Germinal center (tissue), 1 donor: ENCODE measurements around the gene KRT222.
A peak's percentile ranks its signal among the peaks of the same experiment; 100 is the strongest.

Experiments
- DNase-seq: peaks from one replicate; pipeline ENCODE4 v3.0.0; 2012; ENCODE audit warnings: mixed read lengths, low spot score

The KRT222 gene

DNA sequence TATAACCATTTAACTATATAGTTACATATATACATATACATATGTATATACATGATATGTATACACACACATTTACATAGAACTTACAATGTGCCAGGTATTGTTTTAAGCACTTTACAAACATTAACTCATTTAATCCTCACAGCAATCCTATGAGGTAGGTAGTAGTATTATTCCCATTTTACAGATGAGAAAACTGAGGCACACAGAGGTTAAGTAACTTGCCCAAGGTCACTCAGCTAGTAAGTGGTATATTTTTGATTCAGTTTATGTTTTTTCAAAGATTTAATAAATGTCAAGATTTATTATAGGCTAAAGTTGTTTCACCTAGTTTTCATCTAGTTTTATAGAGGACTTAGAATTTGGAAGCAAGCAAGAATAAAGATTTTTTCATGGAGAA lies 6.6 kb downstream of the KRT222 start:
- no peak for DNase-seq

DNA sequence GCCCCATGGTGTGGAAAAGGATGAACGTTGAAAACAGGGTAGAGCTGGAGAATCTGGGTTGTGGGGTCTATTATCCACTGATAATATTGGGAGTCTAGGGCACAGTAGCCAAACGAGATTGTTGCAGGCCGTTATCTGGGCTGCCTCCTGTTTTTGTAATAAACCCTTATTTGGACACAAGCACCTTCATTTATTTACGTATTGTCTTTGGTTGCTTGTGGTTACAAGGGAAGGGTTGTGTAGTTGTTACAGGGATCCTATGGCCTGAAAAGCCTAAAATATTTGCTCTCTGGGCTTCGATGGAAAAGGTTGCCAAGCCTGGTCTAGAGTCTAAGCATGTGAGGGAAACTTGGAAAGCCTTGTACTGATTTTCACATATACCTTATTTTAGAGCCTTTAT lies 13.0 kb downstream of the KRT222 start:
- no peak for DNase-seq

DNA sequence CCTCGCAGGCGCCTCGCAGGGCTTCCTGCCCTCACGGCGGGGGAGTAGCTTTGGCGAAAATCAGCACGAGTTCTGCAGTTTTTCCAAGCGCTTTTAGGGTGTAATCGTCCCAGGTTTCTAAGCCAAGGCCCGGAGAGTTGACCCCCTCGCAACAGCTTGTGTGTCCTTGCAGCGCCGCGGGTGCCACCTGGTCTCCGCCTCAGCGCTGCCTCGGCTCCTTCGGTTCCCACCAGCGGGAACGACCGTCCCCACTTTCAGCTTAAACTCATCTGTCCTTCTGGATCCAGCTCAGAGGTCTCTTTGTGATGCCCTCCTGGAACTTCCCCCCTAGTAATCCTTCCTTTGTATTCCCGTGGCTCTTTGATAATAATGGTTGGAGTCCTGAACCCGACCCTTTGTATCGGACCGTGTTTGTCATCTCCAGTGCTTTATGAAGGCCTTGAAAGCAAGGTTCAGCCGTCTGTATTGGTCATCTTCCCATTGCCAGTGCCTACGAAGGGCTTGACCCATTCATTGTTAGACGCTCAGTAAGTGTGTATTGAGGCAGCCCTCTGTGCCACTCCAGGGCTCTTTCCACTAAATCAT lies 16.5 kb downstream of the KRT222 start:
- DNase-seq = no peak

DNA sequence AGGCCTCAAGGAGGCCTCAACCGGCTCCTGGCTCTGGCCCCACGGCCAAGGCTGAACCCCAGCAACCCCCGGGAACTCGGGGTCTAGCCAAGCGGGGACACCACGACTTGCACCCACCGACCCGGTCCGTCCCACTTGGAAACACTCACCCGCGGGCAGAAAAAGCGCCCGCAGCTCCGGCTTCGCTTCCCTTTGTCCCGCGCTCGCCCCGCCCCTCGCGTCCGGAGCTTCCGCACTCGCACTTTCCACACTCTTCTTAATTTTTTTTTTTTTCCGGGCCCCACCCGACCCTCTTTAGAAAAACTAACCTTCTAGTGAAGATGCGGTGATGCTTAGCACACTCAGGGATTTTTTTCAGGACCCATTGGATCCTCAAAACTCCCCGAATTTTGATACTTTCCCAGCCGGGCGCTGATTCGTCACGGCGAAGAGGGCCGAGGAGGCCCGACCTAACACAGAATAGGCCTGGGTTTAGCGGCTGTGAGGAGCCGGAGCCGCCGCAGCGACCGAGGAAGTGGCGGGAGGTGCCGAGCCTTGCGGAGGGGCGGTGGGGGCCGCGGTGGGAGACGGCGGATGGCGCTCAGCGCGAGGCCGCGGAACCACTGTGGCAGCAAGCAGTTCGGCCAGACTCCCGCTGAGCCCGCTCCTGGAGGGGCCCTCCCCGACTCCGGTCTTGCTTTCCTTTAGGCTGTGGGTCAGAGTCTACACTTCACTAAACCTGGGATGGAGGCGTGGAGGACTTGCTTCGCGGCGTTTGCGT lies 17.2 kb downstream of the KRT222 start, which contains the start of gene SMARCE1:
Gene SMARCE1, minus strand, starts transcription at position 195 of the 760 bp plus-strand sequence. CDS start 2,016 bp downstream, outside the sequence.
- peak; percentile 84 for DNase-seq

DNA sequence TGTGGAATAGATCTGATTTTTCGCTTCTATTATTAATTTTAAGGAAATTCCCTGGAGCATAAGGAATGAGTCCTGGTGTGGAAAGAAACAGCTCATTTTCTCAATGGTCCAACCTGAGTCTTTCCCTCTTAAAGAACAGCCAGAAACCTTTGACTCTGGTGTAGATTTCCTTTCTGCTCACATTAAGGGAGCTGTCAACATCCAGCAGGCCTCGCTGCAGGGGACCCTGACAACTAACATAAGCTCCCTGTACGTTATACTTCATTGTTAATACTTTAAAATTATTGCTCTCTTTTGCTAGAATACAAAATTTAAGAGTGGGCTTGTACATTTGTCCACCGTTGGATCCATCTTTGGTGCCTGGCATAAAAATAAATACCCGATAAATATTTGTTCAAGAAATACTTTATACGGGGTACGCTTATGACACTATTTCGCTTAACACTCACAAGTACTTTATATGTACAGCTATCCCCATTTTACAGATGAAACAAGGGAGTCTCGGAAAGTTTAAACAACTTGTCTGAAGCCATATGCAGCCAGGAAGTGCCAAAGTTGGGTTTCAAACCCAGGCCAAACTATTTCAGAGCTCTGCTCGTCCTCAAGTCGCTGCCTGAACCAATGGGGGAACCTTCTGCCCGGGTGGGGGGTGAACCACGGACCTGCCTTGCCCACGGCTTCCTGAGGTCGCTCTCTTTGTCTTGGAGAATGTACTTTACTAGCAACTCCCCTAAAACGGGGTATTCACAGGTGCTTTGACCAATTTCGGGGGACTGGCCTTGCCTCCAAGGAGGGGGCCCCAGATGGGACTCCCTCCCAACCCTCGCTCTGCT lies 18.0 kb downstream of the KRT222 start:
- peak; percentile 52 for DNase-seq

DNA sequence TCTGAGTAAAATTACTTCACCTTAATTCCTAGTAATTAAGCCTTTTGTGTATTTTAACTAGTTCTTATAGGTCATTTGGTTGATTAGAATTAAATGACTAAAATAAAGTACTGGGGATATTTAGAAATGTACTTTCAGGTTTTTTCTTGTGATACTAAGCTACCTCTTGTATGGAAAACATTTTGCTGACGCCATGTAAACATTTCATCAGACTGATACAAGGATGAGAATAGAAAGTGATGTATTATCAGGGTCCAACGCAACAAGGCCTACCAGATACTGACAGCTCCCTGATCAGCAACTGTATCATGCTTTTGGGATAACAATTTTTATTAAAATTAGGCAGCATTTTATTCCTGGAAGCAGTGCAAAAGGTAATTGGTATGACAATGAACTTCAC lies 19.0 kb downstream of the KRT222 start:
- no peak for DNase-seq

DNA sequence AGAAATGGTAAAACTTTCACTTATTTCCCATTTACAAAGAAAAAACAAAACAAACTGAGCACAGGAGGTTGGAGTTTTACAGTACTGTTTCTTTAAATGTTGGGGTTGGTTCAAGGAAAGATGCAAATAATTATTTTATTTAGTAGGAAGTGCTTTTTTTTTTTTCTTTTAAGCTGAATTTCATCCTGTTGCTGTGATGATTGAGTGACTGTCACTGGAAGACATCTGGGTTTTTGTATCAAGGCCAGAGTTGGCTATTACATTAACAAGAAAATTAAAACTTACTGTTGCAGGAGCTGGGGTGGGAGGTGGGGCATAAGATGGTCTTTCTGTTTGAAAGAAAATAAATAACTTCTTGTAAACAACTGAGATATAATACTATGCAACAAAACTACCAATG lies 19.7 kb downstream of the KRT222 start:
- DNase-seq = no peak

DNA sequence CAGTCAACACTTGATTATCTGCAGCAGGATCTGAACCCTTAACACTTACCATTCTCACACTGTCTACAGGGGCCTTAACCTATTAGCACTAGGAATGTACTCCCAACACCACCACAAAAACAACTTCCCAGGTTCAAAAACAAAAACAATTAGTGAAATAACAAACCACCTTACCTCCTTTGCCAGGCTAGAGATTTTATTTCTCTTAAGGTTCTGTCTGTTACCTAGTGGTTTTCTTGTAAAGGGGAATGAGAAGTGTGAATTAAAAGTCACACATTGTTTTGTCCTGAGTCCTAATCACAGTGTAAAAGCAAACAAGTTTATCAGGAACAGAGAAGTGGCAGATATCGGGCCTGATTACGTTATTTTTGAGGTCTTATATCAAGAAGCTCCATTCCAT lies 27.0 kb downstream of the KRT222 start:
- no peak for DNase-seq

DNA sequence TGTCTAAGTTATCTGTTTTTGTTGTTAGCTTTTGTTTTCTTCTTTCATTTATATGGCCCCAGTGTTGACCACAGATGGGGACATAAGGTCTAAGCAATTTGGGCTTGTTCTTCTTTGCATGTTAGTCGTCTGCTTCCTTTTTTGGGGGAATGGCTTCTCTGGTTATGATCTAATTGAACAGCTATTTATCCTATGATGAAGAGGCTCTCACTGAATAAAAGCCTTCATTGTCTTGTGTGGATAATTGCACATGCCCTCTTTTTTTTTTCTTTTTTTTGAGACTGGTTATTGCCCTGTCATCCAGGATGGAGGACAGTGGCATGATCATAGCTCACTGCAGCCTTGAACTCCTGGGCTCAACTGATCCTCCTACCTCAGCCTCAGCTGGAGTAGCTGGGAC lies 31.1 kb downstream of the KRT222 start:
- no peak for DNase-seq

DNA sequence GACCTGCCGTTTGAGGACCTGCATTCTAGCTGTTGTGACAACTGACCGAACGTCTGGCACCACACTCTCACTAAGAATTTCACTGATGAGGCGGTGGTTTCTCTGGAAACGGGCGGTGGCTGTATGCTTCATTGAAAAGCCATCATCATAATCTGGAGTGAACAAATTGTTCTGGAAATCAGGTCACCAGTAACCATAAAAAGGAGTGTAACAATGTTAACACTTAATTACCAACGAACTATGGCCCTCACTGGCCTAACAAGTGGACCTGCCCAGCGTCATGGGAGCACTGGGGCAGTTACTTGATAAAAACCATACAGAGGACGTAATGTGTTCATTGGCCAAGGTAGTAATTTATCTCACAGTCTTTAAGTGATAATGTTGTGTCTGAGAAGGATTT lies 32.8 kb downstream of the KRT222 start:
- DNase-seq = no peak

DNA sequence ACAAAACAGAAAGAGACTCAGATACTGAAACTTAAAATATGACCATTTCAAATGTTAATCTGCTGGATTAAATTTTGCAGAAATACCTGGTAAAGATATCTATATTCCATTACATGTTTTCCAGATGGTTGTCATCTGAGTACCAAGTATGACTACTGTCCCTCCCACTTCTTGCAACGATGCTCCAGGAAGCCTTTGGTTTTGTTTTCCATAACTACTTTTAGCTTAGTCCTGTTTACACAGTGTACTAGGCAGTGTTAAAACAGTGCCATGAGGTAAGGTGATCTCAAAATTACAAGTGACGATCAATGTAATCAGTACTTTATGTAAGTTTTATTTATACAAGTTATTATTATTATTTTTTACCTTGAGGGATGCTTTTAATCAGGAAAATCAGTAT lies 35.1 kb downstream of the KRT222 start:
- DNase-seq = no peak

DNA sequence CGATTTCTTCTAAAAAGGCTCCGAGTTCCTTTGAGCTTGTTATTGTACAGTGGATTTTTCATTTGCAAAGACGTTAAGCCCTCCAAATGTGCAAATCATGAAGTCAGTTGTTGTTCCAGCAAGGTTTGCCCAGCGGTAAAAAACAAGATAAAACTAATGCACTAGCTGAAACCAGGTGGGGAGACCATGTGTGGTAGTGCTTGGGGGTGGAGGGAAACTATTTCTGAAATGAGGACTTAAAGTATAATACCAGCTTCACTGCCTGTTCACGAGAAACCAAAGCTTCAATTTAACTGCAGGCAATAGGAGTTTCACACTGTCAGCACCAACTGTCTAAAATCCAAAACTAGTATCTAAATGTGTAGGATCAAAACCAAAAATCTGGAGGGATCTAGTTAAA lies 39.7 kb downstream of the KRT222 start:
- DNase-seq = no peak

DNA sequence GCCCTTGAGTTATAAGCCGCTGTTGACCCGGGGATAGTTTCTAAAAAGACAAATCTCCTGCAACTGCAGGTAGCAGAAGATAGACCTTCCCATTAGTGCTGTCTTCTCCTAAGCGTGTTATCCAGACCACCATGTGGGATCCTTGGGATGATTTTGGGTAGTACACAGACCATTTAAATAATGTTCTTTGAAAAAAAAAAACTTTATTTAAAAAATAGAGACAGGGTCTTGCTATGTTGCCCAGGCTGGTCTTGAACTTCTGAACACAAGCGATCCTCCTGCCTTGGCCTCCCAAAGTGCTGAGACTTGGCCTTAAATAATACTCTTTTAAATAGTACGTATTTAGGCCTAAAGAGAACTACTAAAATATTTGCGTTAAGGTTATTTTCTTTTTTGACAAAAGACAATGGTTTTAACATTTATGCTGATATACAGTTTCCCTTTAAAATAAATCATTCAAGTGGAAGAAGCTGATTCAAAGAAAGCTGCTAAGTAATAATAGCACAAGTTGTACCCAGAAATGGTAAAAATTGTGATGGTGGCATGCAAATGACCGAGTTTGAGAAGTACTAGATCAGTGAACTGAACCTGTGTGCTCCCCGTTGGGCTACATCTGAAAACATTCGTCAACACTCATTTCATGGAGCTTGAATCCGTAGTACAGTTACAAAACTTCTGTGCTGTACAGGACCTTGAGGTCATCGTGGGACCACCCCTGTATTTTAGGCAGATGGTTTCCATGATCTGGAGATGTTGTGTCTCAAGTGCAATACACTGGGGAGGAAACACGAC lies 41.4 kb downstream of the KRT222 start:
- peak; percentile 67 for DNase-seq

DNA sequence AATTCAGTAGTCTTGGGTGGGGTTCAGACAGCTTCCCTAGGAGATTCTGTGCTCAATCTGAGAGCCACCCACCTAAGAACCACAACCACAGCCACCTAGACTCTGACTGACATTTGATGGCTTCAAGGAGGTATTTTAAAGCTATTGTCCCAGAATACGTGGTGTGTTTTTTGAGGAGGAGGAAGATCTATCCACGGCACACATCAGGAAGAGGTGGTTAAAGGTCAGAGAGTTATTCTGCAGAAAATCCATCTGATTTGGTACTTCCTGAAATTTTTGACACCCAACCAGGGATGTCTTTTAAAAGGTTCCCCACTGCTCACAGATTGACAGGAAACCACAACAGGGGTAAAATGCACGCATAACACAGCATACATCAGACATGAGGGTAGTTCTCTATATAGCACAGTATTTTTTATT lies 42.5 kb downstream of the KRT222 start:
- no peak for DNase-seq

DNA sequence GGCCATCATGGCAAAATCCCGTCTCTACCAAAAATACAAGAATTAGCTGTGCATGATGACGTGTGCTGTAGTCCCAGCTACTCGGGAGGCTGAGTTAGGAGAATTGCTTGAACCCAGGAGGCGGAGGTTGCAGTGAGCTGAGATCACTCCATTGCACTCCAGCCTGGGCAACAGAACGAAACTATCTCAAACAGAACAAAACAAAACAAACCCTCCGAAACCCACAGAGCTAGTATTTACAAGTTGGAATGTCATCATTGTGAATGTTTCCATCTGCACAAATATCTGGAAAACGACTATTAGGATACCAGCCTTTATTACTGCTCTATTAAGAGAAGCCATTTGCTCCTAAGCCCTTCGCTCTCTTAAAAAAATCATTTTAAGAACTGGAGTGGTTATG lies 43.4 kb downstream of the KRT222 start:
- no peak for DNase-seq

DNA sequence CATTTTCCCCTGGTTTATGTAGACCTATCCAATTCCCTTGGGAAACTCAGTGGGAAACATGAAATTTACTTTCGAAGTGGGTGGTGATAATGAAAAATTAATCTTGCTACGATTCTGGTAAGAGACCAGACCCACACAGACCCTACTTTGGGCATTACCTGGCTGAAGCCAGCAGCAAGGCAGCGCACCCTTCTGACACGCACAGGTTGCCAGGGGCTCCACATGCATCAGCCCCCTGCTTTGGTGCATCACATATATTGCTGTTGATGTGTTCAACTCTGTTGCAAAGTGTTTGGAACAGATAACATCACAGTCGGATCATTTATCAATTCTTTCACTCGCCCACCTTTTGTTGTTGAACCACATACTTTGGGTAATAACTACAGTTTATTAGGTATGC lies 44.0 kb downstream of the KRT222 start:
- DNase-seq = no peak

DNA sequence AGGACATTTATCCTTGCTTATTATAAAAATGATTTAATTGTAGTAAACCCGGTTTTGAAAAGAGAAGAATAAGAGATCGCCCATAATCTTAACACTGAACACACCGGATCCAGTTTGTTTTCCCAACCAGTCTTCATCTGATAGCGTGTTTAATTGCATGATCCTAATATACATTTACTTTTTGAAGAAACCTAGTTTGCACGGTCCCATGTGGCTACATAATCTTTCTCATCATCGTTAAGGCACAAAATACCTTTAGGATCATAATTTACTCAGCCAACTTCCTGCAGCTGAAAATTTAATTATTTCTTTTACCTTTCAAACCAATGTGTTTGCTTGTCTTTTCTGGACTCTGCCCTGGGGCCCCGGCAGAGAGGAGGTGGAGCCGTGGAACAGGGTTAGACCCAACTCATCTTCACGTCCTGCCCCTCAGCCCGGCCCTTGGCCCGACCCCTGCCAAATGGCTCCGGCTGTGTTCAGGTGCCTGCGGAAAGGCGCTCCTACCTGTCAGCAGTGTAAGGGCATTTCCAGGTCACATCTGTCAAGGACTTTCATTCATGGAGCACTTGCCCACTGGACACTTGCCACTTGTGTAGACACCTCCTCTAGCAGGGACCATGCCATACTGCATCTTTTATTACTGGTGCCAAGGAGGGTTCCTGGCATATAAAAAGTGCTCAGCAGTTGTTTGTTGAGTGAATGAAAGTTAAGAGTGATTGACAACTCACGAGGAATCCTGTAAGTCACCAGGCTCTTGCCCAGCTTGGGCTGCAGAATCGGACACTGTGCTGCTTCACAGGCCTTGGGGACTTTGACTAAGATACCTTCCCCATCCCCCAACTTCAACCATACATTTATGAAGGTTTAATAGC lies 46.0 kb downstream of the KRT222 start:
- DNase-seq = no peak

DNA sequence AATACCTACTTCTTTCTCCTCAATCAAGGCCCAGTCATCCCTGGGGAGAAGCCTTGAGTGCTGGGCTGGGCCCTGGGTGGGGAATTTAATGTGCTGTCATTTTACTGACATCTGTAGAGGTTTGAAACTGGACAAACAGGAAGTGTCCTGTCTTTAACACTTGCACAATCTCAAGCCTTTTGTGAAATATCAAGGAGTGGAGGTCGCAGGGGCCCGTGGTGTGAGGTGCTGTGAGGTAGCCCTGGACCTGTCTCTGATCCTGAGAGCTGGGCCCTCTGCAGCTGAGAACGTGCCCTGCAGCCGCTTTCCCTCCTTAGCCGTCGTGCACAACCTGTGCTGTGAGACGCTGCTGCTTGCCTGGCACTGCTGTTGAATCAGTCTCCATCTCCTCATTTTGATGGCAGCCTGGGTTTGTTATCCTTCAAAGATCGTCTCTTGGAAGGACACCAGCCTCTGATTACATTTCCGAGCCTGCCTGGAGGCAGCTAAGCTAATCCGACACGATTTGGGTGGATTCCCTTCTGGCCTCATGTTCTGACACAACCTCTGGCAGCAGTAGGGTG lies 47.2 kb downstream of the KRT222 start:
- no peak for DNase-seq

DNA sequence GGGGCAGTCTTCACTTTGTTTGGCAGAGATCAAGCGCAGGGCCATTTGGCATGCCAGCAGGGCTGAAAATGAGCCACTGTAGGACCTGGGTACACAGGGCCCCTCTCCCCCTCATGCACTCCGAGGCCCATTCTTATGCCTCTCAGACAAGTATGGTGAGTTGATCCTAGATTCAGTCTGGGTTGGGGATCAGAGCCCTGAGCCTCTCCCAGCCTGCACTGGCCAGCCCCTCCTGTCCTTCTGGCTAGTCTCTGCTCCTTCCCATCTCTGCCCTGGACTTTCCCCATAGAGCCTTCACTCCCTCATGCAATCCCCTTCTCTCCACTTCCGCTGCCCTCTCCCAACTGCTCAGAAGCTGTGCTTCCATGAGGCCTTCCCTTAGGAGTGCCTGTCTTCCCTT lies 48.4 kb downstream of the KRT222 start:
- DNase-seq = no peak

DNA sequence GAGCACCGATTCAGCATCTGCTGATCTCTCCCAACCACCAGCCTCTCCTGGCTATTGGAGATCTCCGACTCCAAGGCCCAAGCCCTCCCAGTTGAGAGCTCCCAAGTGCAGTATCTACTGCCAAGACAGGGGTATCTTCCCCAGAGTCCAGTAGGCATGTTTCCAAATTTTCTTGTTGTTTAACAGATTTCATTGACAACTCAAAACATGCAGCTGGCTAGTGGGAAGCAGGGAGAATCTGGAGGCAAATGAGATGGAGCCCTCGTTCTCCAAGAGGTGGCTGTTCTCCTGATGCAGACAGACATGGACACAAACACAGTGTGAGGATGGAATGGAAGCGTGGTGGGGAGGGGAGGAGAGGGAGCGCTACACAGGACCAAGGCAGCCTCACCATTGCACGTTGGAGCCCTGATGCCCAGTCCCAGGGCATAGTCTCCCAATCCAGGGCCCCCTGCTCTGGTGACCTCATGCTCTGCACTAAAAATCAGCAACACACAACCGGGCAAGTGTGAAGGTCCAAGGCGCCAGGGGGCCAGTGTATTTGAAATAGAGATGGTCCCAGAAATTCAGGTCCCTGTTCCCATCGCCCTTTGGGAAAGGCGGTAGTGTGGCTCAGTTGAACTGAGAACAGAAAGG lies 49.0 kb downstream of the KRT222 start:
- DNase-seq = no peak
